Omental fat pad (tissue), 4 donors: ENCODE data around the gene LACC1. TPM values are rescaled to one million over a fixed set of nuclear protein-coding genes. Genes with fewer than 3 reads are reported as not detected.

Experiments used
- ATAC-seq: fragments of 150-250 bp; one replicate; pipeline ENCODE4 v1.9.1; 2016; ENCODE audit warnings: mild to moderate bottlenecking, moderate library complexity; ENCODE audit not compliant: low FRiP score
- DNase-seq: peaks from one replicate; pipeline ENCODE4 v3.0.0-alpha.2; 2019; ENCODE audit warnings: low spot score
- total RNA-seq, 4 donors: library from RNA; depleted of rRNA; stranded (reverse); fragments of >200 nt; gene quantifications; one replicate each; pipeline ENCODE4 v1.1.0, GENCODE V29; 2016
- TF ChIP-seq, protein P1 (sequence below), 3 donors: fragments of 450-650 bp; IDR thresholded peaks; one replicate each; pipeline ENCODE4 v1.5.1; 2016 to 2017; ENCODE audit warnings: antibody characterized with exemption in 3 of 3, mild to moderate bottlenecking in 3 of 3, moderate library complexity in 2 of 3

Gene LACC1
- total RNA-seq, 4 donors from 2014 or later: 8.7 to 14.8 (median 10.8) TPM

GRCh38 chr13:43936647-43937046 lies 56.9 kb downstream of the LACC1 start:
- ATAC-seq (no peak), DNase-seq (no peak)
- TF ChIP-seq, protein P1, sequence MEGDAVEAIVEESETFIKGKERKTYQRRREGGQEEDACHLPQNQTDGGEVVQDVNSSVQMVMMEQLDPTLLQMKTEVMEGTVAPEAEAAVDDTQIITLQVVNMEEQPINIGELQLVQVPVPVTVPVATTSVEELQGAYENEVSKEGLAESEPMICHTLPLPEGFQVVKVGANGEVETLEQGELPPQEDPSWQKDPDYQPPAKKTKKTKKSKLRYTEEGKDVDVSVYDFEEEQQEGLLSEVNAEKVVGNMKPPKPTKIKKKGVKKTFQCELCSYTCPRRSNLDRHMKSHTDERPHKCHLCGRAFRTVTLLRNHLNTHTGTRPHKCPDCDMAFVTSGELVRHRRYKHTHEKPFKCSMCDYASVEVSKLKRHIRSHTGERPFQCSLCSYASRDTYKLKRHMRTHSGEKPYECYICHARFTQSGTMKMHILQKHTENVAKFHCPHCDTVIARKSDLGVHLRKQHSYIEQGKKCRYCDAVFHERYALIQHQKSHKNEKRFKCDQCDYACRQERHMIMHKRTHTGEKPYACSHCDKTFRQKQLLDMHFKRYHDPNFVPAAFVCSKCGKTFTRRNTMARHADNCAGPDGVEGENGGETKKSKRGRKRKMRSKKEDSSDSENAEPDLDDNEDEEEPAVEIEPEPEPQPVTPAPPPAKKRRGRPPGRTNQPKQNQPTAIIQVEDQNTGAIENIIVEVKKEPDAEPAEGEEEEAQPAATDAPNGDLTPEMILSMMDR (IDR thresholded peaks at IDR 0.05): no peak

DNA sequence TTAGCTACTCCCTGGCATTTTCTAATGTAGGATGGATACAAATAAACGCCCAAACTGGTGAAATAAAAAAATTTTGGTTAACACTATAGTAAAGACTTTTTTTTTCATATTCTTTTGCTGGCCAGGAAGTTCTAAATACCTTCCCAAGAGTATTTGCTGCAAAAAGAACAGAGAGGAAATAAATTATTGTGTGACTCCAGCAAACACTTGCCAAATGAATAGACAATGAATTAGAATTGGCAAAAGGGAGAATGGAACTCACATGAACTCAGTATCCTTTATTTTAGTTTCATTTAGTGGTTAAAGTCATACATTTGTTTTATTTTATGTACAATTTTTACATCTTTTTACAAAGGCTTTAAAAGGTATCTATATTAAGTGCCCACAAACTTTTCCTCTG lies 58.1 kb downstream of the LACC1 start:
- TF ChIP-seq, protein P1 (IDR thresholded peaks at IDR 0.05): no peak
- ATAC-seq (no peak), DNase-seq (no peak)

DNA sequence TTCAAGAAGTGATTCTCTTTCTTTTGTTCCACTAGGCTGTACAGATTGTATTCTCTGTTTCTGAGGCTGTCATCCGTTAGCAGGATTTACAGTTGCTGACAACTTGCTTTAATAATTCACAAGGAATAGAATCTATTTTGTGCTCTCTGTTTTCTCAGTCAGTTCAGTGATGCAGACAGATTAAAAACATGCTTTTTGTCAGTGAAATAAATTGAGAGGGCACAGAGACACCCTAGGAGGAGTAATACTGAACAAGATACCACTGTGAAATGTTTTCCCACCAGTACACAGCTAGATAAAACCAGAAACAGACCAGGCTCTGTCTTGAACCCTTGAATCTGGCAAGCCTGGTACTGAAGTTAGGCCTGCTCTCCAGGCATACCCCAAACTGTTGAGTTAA lies 58.7 kb downstream of the LACC1 start:
- TF ChIP-seq, protein P1 (IDR thresholded peaks at IDR 0.05): no peak
- ATAC-seq: no peak
- no peak for DNase-seq

DNA sequence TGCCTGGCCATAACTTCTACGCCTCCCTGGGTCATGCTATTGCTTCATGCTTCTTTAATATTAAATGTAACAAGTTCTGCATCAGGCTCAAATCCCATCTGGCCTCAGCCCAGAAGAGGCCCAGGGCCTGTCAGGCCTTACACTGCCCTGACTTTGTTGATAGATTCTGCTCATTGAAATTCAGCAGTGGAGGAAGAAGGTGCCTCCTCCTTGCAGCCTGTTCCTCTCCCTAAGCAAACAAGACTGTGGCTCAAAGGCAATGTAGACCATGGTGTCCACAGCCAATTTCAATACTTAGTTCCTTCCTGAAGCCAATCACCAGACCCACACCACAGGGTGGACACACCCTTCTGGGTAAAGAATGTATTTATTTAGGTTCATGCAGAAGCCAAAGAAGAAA lies 59.4 kb downstream of the LACC1 start:
- ATAC-seq: no peak
- TF ChIP-seq, protein P1 (IDR thresholded peaks at IDR 0.05): no peak
- DNase-seq: no peak

- no peak for ATAC-seq
- TF ChIP-seq, protein P1 (IDR thresholded peaks at IDR 0.05): no peak
- DNase-seq: no peak
Observed at GRCh38 chr13:43942286-43942685, 62.6 kb downstream of the LACC1 start.

Other genes starting within 250 kb of the LACC1 start
- gene ENOX1, start 92.9 kb upstream of the LACC1 start, total RNA-seq: 1 to 10 TPM; 2.2 to 8.9 (median 6.2) TPM
- gene CCDC122, start 164 bp upstream of the LACC1 start, total RNA-seq: 1 to 10 TPM; 1.3 to 2.7 (median 1.8) TPM